ENCODE data around the gene VEGFC. TPM values are rescaled to one million over a fixed set of nuclear protein-coding genes. Genes with fewer than 3 reads are reported as not detected.

VEGFC gene
- total RNA-seq, 2 experiments from 2014 or later = not detected

GRCh38 chr4:176769514-176769913 lies 23.2 kb downstream of the VEGFC start:
- no peaks in the 10 kb centered on the region for H3K4me1 Mint-ChIP-seq
- H3K4me3 Mint-ChIP-seq = no peak overlapping the region
- no peaks in the 10 kb centered on the region for H3K36me3 Mint-ChIP-seq (ENCODE audit: low read depth)
- DNase-seq = no peak
- no peaks in the 10 kb centered on the region for H3K27me3 Mint-ChIP-seq
- no peaks in the 10 kb centered on the region for H3K9me3 Mint-ChIP-seq
- no peak overlapping the region for H3K27ac Mint-ChIP-seq
- ChIA-PET CTCF (interaction anchor here (0.5 kb wide), 1 partner anchor 767 kb away, joined by 3 read pairs; no protein-coding TSS in a partner anchor), POLR2A (no interaction called here)

- POLR2A ChIA-PET = no interaction called here
- no peaks in the 10 kb centered on the region for H3K36me3 Mint-ChIP-seq (ENCODE audit: low read depth)
- CTCF ChIA-PET = no interaction called here
- no peak overlapping the region for H3K4me3 Mint-ChIP-seq
- H3K27ac Mint-ChIP-seq = no peak overlapping the region
- no peaks in the 10 kb centered on the region for H3K4me1 Mint-ChIP-seq
- no peaks in the 10 kb centered on the region for H3K27me3 Mint-ChIP-seq
- no peak for DNase-seq
- H3K9me3 Mint-ChIP-seq = no peaks in the 10 kb centered on the region
Measured at GRCh38 chr4:176767183-176767582, 25.5 kb downstream of the VEGFC start.

GRCh38 chr4:176762661-176763308 lies 29.9 kb downstream of the VEGFC start:
- Mint-ChIP-seq H3K27me3 (no peaks in the 10 kb centered on the region), H3K9me3 (no peaks in the 10 kb centered on the region), H3K4me3 (no peak overlapping the region), H3K27ac (no peak overlapping the region), H3K4me1 (no peaks in the 10 kb centered on the region), H3K36me3 (ENCODE audit: low read depth) (no peaks in the 10 kb centered on the region)
- no peak for DNase-seq
- POLR2A ChIA-PET = no interaction called here
- CTCF ChIA-PET = no interaction called here

- no peak overlapping the region for H3K4me3 Mint-ChIP-seq
- H3K4me1 Mint-ChIP-seq = no peaks in the 10 kb centered on the region
- no peak for DNase-seq
- ChIA-PET POLR2A (no interaction called here), CTCF (no interaction called here)
- H3K27me3 Mint-ChIP-seq = no peaks in the 10 kb centered on the region
- no peaks in the 10 kb centered on the region for H3K36me3 Mint-ChIP-seq (ENCODE audit: low read depth)
- no peak overlapping the region for H3K27ac Mint-ChIP-seq
- no peaks in the 10 kb centered on the region for H3K9me3 Mint-ChIP-seq
Measured at GRCh38 chr4:176761872-176762271, 30.9 kb downstream of the VEGFC start.

GRCh38 chr4:176760471-176760870 lies 32.3 kb downstream of the VEGFC start:
- Mint-ChIP-seq H3K9me3 (no peaks in the 10 kb centered on the region), H3K4me3 (no peak overlapping the region), H3K4me1 (no peaks in the 10 kb centered on the region), H3K27ac (no peak overlapping the region), H3K27me3 (no peaks in the 10 kb centered on the region), H3K36me3 (ENCODE audit: low read depth) (no peaks in the 10 kb centered on the region)
- ChIA-PET CTCF (no interaction called here), POLR2A (no interaction called here)
- no peak for DNase-seq

- H3K27ac Mint-ChIP-seq = no peak overlapping the region
- H3K4me3 Mint-ChIP-seq = no peak overlapping the region
- no peaks in the 10 kb centered on the region for H3K9me3 Mint-ChIP-seq
- ChIA-PET POLR2A (no interaction called here), CTCF (no interaction called here)
- H3K27me3 Mint-ChIP-seq = no peaks in the 10 kb centered on the region
- DNase-seq = no peak
- no peaks in the 10 kb centered on the region for H3K36me3 Mint-ChIP-seq (ENCODE audit: low read depth)
- H3K4me1 Mint-ChIP-seq = no peaks in the 10 kb centered on the region
Measured at GRCh38 chr4:176758731-176759130, 34.0 kb downstream of the VEGFC start.

- Mint-ChIP-seq H3K36me3 (ENCODE audit: low read depth) (no peaks in the 10 kb centered on the region), H3K9me3 (no peaks in the 10 kb centered on the region), H3K27me3 (no peaks in the 10 kb centered on the region), H3K4me1 (no peaks in the 10 kb centered on the region), H3K4me3 (no peak overlapping the region), H3K27ac (no peak overlapping the region)
- ChIA-PET POLR2A (no interaction called here), CTCF (no interaction called here)
- no peak for DNase-seq
Measured at GRCh38 chr4:176758323-176758722, 34.4 kb downstream of the VEGFC start.

GRCh38 chr4:176755613-176756012 lies 37.1 kb downstream of the VEGFC start:
- no peaks in the 10 kb centered on the region for H3K27me3 Mint-ChIP-seq
- DNase-seq = no peak
- H3K4me1 Mint-ChIP-seq = no peaks in the 10 kb centered on the region
- H3K36me3 Mint-ChIP-seq (ENCODE audit: low read depth) = no peaks in the 10 kb centered on the region
- no peaks in the 10 kb centered on the region for H3K9me3 Mint-ChIP-seq
- H3K27ac Mint-ChIP-seq = no peak overlapping the region
- ChIA-PET CTCF (no interaction called here), POLR2A (no interaction called here)
- no peak overlapping the region for H3K4me3 Mint-ChIP-seq

- no peaks in the 10 kb centered on the region for H3K4me1 Mint-ChIP-seq
- no peak overlapping the region for H3K4me3 Mint-ChIP-seq
- no peak overlapping the region for H3K27ac Mint-ChIP-seq
- no peaks in the 10 kb centered on the region for H3K9me3 Mint-ChIP-seq
- CTCF ChIA-PET = no interaction called here
- no peaks in the 10 kb centered on the region for H3K27me3 Mint-ChIP-seq
- no peak for DNase-seq
- H3K36me3 Mint-ChIP-seq (ENCODE audit: low read depth) = no peaks in the 10 kb centered on the region
- POLR2A ChIA-PET = no interaction called here
Measured at GRCh38 chr4:176755001-176755400, 37.7 kb downstream of the VEGFC start.

- POLR2A ChIA-PET = no interaction called here
- CTCF ChIA-PET = no interaction called here
- no peaks in the 10 kb centered on the region for H3K4me1 Mint-ChIP-seq
- H3K27me3 Mint-ChIP-seq = no peaks in the 10 kb centered on the region
- no peak overlapping the region for H3K27ac Mint-ChIP-seq
- H3K36me3 Mint-ChIP-seq (ENCODE audit: low read depth) = no peaks in the 10 kb centered on the region
- no peak for DNase-seq
- H3K4me3 Mint-ChIP-seq = no peak overlapping the region
- H3K9me3 Mint-ChIP-seq = no peaks in the 10 kb centered on the region
Measured at GRCh38 chr4:176753049-176753448, 39.7 kb downstream of the VEGFC start.

GRCh38 chr4:176752191-176752749 lies 40.5 kb downstream of the VEGFC start:
- DNase-seq = no peak
- Mint-ChIP-seq H3K27ac (no peak overlapping the region), H3K9me3 (no peaks in the 10 kb centered on the region), H3K36me3 (ENCODE audit: low read depth) (no peaks in the 10 kb centered on the region), H3K27me3 (no peaks in the 10 kb centered on the region), H3K4me3 (no peak overlapping the region), H3K4me1 (no peaks in the 10 kb centered on the region)
- CTCF ChIA-PET = interaction anchor here (0.6 kb wide), 1 partner anchor 55 kb away, joined by 4 read pairs; no protein-coding TSS in a partner anchor
- POLR2A ChIA-PET = no interaction called here

GRCh38 chr4:176751061-176751460 lies 41.7 kb downstream of the VEGFC start:
- H3K27ac Mint-ChIP-seq = no peak overlapping the region
- H3K4me1 Mint-ChIP-seq = no peaks in the 10 kb centered on the region
- H3K9me3 Mint-ChIP-seq = no peaks in the 10 kb centered on the region
- ChIA-PET CTCF (no interaction called here), POLR2A (no interaction called here)
- H3K36me3 Mint-ChIP-seq (ENCODE audit: low read depth) = no peaks in the 10 kb centered on the region
- H3K4me3 Mint-ChIP-seq = no peak overlapping the region
- no peak for DNase-seq
- no peaks in the 10 kb centered on the region for H3K27me3 Mint-ChIP-seq

- ChIA-PET CTCF (no interaction called here), POLR2A (no interaction called here)
- H3K4me1 Mint-ChIP-seq = no peaks in the 10 kb centered on the region
- no peak overlapping the region for H3K4me3 Mint-ChIP-seq
- no peaks in the 10 kb centered on the region for H3K27me3 Mint-ChIP-seq
- H3K9me3 Mint-ChIP-seq = no peaks in the 10 kb centered on the region
- no peak overlapping the region for H3K27ac Mint-ChIP-seq
- no peak for DNase-seq
- no peaks in the 10 kb centered on the region for H3K36me3 Mint-ChIP-seq (ENCODE audit: low read depth)
Measured at GRCh38 chr4:176746846-176747245, 45.9 kb downstream of the VEGFC start.

GRCh38 chr4:176745902-176746301 lies 46.8 kb downstream of the VEGFC start:
- ChIA-PET CTCF (no interaction called here), POLR2A (no interaction called here)
- H3K27ac Mint-ChIP-seq = no peak overlapping the region
- no peak overlapping the region for H3K4me3 Mint-ChIP-seq
- no peak for DNase-seq
- H3K4me1 Mint-ChIP-seq = no peaks in the 10 kb centered on the region
- H3K9me3 Mint-ChIP-seq = no peaks in the 10 kb centered on the region
- no peaks in the 10 kb centered on the region for H3K27me3 Mint-ChIP-seq
- H3K36me3 Mint-ChIP-seq (ENCODE audit: low read depth) = no peaks in the 10 kb centered on the region

All from activated CD4-positive, alpha-beta T cell treated with anti-CD3 and anti-CD28 coated beads, Interleukin-2, amount 10 ng/mL, durations not matched to agents 7 days and 5 days (primary cell).